Measurements from ENCODE around the gene CHST1.

CHST1 gene, protein sequence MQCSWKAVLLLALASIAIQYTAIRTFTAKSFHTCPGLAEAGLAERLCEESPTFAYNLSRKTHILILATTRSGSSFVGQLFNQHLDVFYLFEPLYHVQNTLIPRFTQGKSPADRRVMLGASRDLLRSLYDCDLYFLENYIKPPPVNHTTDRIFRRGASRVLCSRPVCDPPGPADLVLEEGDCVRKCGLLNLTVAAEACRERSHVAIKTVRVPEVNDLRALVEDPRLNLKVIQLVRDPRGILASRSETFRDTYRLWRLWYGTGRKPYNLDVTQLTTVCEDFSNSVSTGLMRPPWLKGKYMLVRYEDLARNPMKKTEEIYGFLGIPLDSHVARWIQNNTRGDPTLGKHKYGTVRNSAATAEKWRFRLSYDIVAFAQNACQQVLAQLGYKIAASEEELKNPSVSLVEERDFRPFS

DNA sequence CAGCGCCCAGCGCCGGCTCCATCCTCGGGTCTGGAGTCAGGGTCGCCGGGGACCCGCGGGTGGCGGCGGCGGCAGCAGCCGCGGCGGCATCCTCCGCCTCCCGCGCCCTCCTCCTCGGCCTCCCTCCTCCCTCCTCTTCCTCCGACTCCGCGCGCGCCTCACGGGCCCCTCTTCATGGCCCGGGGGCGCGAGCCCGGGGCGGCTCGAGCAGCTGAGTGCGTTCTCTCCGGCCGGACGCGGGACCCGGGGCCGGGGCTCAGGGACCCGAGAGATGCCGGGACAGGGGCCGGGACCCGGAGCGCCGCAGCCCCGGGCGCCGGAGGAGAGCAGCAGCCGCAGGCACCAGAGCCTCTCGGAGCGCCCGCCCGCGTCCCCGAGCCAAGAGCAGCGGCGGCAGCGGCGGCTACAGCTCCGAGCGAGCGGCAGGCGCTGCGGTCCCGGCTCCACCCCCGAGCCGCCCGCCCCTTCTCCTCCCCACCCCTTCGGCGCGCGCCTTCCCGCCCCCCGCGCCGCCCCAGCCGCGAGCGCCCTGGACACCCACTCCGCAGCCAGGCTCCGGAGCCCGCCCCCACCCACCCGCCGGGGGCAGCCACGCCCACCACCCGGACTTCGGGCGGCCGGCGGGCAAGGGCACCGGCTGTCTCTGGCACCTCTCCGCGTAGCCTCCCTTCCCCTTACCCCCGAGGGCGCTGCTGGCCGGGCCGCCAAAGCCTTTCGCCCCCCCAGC, at the start of gene CHST1:
CHST1 (minus strand) TSS at position 417 of the 727 bp plus-strand sequence. CDS start 14,699 bp downstream, outside the sequence.
- DNase-seq: no peak

DNA sequence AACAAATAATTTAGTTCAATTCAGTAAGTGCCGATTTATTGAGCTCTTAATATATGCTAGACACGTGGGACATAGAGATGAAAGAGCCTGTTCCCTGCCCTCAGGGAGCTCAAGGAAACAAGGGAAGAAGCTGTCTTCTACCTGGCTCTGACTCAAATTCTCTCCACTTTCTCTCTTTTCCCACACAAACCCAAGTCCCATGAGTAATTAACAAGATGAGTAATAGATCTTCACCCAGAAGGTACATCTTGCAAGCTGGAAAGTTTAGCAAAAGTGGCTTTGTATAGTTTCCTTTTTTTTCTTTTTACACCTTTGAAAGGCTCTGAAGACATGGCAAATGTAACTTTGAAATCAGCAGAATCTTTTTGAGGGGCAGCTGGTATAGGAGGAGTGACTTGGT, 48.2 kb upstream of the CHST1 start:
- no peak for DNase-seq

DNA sequence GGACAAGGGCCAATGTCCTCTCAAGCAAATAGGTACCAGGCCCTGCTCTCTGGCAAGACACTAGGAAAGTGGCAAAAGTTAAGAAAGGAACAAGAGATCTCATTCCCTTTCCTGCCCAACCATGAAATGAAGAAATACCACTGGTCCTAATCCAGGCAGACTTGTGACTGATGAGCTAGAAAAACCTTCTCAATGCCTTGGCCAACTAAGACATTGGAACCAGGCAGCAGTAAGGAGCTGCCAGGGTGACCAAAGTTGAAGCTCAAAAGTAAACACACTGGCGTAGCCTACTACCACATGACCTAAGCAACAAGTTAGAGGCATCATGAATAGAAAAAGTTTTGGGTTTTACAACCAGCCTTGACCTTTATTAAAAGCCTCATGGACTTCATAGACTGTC, 45.1 kb upstream of the CHST1 start:
- DNase-seq: no peak

DNA sequence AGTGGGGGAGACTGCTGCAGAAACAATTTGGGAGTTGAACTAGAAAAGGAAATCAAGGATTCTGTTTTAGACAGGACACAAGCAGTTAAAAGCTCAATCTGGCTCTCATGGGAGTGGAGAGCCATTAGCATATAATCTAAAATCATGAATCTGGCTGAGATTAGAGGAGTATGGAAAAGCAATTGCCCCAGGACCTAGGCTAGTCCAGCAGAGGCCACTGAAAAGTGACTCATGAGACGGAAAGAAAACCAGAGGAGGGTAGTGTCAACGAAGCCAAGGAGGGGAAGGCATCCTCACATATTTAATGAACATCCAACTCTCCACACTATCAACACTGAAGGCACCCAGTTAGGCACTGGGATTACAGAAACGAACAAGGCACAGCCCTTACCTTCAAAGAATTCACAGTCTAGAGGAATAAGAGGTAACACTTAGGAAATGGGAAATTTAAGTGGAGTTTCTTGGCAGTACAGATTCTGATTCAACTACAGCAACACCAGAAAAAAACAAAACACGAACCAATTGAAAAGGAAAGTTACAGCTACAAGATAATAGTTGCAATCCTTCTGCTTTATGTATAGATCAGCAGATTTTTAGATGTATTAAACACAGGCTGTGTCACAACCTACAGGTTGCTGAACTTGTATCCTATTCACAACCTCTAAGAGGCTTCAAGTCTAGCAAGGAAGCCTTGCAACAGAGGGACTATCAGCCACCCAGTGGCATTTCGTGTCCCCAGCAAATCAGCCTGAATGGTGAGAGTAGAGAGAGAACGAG, 43.7 kb upstream of the CHST1 start:
- no peak for DNase-seq

DNA sequence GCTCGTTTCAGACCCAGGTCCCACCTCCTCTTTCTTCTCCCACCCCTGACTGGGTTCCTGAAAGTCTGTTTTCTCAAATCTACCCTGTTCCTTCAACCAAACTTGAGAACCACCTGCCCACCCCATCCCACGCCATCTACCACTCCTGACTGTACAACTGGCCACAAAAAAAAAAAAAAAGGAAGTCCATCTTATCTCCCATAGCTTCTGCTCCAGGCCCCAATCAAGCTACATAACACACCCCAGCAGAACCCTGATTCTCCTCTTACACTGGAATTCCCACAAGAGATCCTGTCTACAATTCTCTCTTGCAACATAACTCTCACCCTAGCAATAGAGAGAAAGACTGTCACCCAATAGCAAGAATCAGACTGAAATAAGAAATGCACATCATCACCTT, 39.2 kb upstream of the CHST1 start:
- DNase-seq: no peak

DNA sequence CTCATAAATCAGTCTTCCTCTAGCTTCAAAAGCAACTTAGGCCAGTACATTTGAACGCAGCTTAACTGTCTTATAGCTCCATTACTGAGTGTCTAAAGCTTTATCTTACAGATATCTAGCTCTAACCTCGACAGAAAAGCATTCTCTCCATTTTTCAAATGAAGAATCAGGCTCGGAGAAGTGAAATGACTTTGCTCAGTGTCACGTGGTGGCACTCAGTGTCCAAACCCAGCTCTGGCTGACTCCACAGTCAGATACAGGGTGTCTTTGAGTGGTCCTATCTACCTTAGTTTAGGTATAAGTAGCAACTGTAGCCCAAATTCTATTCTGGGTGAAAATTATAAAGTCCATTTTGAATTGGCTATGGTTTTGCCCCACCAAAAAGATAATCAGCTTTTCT, 38.7 kb upstream of the CHST1 start:
- DNase-seq: no peak

DNA sequence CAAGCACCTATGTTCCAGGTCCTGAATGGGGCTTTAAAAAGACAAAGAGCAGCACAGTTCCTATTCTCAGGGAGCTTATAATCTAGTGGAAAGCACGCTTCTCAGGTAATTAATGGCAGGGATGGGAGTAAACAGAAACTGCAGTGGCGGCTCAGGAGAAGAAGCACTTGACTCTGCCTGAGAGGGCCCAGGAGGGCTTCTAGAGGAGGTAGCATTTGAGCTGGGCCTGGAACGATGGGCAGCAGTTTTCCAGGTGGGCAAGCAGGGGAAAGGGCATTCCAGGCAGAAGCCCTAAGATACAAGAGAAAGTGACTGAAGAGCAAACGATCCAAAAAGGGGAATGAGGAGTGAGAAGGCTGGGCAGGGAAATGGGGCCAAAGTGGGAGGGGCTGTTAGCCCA, 37.1 kb upstream of the CHST1 start:
- DNase-seq: no peak

DNA sequence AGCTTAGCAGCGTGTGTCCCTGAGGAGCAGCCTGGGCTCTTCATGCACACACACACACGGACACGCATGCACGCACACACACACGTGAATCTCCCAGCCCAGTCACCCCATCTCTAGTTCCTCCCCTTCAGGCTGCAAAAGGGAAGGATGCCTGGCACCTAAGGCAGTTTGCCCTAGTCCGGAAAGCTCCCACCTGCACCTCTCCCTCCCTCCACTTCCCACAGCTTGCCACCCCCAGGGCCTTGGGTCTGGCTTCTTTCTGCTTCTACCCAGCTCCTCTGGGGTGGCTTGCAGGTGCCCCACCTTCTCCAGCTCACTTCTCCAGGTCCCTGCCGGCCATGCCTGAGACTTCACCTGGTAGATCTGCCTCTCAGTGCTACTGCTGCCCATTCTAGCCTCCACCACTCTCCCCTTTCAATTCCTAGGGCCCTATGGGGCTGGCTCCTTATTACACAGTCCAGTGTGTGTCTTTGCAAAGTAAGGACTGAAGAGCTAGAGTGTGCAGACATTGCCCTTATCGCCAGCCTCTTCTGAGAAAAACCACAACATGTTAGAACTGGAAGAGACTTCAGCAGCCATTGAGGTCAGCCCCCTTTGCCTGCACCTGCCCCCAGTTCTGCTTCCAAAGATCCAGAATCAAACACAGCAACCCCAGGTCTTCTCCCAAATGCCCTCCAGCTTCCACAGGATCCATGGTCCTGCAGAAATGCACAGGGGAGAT, 33.5 kb upstream of the CHST1 start:
- no peak for DNase-seq

DNA sequence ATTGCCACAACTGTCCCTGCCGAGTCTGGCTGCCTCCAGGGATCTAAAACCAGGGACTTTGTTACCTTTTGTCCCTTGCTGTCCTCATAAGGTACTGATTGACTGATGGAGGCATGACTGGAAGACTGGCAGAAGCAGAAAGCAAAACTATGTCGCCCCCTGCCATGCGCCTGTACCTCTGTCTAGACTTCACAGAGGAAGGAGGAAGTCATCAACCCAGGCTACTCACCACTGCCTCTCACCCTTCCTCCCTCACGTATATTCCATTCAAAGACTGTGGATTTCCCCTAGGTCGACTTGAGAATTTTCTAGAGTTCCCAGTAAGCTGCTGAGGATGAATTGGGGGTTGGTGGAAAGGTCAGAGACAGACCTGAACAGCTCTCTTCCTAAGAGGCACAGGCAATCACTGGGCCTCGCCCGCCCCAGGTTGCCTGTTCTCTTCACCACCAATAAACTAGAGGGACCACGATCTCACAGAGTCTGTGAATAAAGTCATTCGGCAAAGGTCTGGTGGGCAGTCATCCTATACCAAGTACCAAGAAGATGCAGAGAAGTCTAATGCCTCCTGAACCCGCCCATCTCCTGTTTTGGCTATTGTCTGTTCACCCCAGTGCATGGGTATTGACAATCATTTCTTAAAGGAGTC, 27.5 kb upstream of the CHST1 start:
- DNase-seq: no peak

DNA sequence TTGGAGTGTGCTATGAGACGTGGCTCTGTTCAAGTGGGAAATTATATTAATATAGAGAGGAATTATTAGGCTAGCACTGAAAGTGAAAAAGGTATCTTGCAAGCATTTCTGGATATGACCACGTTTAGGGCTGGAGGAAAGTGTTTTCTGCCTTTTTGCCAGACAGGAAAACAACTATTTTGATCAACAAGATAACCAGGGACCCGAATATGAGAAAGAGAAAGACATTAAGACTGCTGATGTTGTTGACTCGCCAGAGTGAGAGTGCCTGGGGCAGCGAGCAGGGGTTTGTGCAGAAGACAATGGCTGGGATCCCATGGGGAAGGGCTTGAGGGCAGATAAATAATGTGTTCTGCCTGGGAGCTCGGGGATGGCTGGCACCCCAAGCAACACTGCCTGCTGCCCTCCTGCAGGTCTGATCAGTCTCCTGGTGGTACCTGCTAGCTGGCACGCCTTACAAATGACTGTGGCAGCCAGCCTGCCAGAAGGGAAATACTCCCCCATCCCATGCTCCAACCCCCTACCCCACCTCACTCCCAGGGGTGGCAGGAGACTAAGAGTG, 23.1 kb upstream of the CHST1 start:
- DNase-seq: no peak

DNA sequence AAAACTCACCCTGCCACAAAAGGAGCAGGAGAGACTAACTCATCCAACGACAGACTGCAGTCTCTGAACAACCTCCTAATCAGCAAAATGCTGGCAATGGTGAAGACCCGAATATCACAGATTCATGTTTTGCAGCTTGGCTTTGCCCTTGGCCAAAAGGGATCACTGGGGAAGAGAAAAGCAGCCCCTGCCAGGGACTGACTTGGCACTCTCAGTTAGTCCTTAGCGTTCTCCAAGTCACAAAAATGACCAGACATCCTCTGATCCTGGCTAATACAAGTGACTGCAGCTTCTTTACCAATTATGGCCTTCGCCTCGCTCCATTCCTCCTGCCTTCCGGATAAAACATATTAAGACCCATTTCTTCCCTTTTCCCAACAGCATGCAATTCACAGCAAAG, 22.4 kb upstream of the CHST1 start:
- DNase-seq: no peak

DNA sequence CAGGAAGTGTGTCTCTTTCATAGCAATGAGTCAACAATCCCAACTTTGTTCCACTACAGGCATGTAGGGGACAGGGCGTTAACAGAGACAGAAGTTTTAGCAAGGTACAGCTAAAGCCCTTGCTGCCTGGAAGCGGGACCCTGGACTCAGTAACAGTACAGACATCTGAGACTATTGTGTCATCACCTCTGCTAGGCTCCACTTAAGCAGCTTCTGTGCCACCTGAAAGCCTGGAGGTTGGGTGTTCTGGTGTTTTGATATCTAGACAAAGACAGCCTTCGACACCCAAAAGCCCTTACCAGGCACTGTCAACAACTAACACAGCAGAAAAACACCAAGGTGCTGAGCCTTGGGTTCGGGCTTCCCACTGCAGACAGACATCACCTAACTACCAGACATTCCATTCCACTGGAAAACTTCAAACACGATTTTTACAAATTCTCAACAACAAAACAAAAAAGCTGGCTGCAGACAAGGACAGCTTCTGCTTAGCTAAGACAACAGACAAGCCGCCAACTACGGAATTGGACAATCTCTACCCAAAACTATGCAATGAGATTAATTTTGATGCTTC, 20.6 kb upstream of the CHST1 start:
- no peak for DNase-seq

DNA sequence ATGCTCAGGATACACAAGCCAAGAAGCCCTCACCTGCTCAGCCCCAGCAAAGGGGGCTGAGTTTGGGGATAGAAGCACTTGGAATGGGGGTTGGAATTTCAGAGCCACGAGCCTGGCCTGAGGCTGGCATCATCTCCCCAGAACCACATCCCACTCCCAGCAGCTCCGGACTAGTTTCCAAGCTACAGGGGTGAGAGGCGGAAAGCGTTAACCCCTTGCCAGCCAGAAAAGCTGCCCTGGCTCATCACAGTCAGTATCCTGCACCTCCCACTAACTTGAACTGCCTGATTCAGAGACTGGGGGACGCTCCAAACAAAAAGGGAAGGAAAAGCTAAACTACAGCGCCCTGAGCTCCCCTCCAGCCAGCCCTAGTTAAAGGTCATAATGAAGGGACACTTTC, 19.0 kb upstream of the CHST1 start:
- DNase-seq: no peak

DNA sequence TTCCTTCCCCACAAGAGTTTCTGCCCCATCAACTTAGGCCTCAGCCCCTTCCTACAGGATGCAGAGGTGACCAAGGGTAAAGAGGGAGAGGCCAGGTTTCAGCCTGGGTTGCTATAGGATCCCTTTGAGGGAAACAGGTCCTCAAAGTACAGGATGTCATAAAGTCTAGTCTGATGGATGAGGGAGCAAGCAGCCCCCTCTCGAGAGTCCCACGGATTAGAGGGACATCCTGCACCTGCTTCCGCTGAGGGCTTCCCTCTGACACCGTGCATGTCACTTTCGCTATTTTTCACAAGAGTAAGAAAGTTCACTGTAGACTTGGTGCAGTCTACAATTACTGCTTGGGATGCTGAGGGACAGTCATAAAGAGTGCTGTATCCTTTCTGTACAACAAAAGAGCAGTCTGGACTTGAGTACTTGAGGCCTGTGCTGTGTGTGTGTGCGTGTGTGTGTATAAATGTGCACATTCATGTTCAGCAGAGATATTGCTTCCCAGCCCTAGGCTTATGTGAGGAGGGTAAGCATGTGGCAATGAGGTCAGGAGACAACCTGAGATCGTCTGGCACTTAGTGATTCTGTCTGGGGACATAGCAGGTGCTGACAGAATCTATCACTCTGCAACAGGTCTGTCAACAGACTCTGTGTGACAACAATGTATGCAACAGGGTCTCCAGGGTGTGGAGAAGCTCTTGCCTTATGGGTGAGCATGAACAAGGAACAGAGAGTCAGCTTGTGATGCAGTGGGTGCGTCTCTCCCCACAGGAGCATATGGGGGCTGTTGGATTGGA, 18.0 kb upstream of the CHST1 start:
- no peak for DNase-seq

DNA sequence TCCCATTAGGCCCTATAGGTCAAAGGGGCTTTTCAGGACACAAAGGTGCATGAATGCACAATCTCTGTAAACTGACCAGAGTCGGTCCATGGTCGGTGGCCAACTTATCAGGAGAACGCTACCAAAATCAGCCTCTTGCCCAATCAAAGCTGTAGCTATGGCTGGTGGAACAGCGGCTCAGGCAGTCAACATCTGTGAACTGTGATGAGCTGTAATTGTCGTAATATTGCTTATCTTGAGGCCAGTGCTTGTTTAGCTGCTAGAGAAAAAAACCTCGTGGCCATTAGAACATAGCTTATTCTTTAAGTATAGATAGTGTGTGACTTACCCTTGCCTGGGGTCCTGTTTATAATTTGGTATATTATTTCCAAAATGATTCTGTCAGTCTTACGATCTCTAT, 14.4 kb upstream of the CHST1 start:
- DNase-seq: no peak

DNA sequence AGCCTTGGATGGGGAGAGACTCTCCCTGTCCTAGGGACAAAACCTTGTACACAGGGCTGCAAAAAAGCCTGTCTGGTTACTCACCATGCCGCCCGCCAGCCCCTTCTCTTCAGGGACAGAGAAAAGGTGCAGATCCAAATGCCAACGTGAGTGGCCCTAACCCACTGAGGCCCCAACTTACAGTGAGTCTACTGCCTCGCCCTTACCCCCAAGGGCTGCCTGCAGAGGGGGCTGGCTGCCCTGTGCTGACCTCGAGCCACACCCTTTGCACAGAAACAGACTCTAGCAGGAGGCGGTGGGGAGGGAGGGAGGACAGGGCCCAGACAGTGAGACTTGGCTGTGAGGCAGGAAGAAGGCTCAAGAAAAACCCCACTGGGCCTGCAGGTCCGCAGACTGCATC, 13.6 kb upstream of the CHST1 start:
- DNase-seq: no peak

DNA sequence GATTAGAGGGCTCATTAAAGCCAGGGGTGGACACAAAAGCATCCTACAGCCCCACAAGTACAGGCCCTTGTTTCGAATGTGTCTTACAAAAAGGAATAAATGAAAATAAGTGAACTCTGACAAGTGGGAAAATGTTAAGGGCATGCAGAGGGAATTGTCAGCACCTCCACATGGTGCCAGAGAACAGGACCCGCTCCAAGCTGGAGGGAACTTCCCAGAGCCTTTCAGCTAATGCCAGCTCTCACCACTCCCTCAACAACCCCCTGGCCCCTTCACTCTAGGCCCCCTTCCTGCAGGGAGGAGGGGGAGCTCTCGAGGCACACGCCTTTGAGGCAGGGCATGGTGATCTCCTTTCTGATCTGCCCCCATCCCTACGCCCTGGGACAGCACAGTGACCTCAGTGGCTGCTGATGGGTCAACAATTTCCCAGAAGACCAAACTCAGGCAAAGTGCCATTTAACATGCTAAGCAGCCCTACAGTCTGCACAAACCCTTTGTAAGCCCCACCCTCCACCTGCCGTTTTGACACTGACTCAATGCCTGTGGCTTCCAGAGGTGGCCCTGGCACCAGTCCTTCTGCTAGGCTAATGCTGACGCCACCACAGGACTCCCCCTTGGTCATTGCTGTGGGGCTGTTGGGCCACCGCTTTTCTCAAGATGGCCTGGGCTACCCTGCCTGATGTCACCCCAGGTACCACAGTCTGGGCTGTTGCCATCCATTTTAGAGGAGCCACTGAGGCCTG, 12.5 kb upstream of the CHST1 start:
- DNase-seq: no peak

DNA sequence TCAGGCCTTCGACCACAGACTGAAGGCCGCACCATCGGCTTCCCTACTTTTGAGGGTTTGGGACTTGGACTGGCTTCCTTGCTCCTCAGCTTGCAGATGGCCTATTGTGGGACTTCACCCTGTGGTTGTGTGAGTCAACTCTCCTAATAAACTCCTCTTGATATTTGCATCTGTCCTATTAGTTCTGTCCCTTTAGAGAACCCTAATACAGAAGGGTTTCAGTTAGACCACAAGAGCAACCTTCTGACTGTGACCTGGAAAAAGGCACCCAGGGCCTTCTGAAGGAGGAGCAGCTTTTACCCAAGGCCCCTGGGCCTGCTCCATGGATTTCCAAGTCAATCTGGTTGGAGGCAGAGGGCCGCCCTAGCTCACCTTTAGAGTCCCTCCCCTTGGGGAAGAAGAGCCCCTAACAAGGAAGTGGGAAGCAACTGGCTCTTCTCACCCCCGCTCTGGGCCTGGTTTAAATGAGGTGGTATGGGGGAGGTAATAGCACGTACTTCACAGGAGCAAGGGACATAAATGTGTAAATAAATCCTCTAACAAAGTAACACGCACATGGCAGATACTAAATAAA, 11.2 kb upstream of the CHST1 start:
- no peak for DNase-seq

DNA sequence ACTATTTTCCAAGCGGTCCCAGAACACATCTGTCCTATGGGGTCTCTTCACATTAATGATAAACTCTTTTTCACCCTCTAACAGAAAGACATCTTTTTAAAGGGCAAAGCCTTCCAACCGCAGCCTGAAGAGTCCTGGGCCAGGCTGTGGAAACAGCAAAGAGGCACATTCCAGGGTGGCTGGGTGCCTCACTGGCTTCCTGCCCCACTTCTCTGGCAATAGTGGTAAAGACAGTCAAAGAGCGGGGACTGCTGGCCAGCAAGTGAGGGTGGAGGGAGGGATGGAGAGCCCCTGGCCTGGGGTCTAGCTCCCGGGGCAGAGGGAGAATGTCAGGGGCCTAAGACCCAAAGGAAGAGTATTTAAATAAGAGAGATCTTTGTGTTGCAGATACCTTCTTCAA, 10.2 kb upstream of the CHST1 start:
- DNase-seq: no peak

Data from NCI-H524 treated with DMSO at 0.1 percent for 48 hours (cell line).